HG02678 (cell line): ENCODE results near the gene MDM4.

ENCODE experiments used
- ATAC-seq: cut with Tn5 transposase; IDR thresholded peaks from one replicate; pipeline ENCODE4 v1.9.1; 2021; ENCODE audit warnings: mild to moderate bottlenecking, moderate library complexity; ENCODE audit not compliant: unreplicated experiment

Gene MDM4

DNA sequence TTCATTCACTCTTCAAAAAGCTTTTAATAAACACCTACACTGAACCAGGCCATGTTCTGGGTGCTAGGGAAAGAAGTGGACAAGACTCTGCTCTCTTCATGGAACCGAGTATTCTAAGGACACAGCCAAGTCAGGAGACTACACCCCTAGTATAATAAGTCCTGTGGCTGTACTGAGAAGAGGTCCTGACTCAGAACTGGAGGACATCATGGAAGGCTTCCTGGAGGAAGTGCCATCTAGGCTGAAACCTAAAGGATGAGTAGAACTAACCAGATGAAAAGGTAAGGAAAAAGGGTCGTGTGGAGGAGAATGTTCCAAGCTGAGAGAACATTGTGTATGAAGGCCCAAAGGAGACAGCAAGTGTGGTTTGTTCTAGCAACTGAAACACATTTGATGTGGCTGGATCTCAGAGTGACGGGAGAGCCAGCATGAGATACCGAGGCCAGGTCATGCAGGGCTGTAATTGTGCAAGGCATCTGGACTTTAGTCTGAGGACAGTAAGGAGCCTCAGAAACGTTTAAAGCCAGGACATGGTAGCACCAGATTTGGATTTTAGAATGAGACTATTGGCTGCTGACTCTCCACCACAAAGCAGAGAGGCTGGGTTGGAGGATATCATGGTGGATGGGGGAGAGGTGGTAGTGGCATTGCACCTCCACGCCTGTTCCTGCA lies 86.8 kb downstream of the MDM4 start:
- ATAC-seq = no peak

DNA sequence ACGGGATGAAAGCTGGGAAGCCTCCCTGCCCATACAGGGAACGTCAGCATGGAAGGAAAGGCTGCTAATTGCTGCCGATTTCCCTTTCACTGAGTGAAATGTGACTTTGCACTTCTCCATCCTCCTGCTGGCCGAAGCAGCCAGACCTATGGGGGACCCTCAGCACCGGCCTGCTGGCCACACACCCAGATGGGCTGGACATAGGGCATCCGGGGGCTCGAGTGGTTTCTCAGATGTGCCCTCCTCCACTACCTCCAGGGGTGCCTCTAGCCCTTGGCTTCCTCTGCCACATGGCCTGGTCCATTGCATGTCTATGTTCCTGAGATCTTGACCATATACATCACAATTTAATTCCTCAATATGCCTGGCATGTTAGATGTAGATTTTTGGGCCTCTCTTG lies 89.6 kb downstream of the MDM4 start:
- ATAC-seq = no peak
